NCI-H2227 (cell line): ENCODE measurements around the gene ATP6V0A1.

Source experiments
- DNase-seq: peaks from one replicate; lab custom pipeline; 2025; ENCODE audit not compliant: unreplicated experiment; lab: John Stamatoyannopoulos, UW

ATP6V0A1 gene

GRCh38 chr17:42518046-42518754, 59.5 kb downstream of the ATP6V0A1 start:
- no peak for DNase-seq

DNA sequence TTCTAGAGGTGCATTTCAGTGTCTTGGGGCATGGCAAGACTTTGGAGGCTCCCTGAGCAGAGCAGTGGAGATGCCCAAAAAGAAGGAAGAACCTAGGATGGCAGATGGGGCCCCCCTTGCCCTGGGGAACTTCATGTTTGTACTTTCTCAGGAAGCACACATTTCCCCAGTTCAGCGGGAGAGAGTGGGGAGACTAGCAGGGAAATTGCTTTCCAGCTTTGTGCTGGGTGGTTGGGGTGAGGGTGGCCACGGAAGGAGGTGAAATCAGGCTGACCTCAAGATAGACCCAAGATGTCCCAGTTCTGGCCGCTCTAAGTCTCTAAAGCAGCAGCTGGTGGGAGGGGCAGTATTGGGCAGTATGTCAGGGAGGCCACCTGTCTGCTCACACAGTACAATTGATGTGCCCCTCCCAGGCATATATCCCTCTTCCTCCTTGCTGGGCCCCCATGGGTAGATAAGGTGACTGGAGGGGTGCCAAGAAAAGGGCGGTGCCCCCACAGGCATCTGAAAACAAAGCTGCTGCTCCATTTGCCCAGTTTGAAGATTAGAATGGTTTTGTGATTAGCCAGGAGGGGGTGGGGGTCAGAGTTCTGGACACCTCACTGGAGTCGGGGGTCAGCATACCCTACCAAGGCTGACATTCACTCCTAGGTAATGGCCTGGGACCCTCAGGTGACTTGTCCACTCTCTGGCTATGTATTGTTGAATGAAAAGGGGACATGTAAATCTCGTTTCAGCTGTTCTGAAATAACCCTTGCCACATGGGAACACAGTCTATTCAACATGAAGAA, 60.3 kb downstream of the ATP6V0A1 start:
- DNase-seq, result no peak

DNA sequence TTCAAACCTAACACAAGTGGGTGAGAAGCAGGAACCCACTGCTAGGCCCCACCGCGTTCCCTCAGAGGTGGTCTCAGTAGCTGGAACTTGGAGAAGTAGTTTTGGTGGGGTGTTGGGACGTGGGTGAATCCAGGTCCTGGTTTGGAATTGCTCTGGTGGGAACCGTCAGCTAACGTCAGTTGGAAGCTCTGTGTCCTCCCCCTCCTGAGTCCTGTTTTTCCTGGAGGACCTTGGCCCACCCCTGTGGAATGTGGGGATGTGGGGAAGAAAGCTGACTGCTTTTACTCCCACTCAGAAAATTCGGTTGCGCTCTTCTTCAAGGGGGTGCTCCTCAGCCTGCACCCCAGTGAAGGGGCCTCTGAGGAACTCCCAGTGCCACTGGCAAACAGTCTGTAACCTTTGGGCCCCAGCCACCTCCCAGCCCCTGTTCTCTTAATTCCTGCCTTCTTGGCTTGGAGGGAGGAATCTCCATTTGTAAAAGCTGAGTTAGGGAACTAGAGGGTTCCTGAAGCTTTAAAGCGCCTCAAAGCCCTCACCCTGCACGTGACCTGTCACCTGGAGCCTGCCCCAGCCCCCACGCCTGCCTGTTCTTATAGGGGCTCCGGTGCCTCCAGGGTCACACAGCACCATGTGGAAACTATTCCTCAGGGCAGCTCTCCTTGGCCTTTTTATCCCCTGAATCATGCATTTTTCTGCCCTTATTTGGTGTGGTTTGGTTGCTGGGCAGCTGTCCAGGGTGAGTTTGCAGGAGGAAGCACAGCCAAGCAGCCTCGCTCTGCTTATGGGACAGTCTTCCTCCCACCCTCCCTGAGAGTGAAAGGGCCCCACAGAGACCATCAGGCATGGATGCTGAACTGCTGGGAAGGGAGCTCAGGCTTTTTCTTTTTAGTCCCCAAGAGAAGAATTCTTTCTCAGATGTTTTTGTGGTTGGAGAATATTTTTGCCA, 61.1 kb downstream of the ATP6V0A1 start:
- no peak for DNase-seq

GRCh38 chr17:42520540-42520951, 61.9 kb downstream of the ATP6V0A1 start:
- no peak for DNase-seq

- no peak for DNase-seq
Observed at GRCh38 chr17:42521036-42521435, 62.4 kb downstream of the ATP6V0A1 start.

- DNase-seq, result no peak
Observed at GRCh38 chr17:42521666-42522262, 63.1 kb downstream of the ATP6V0A1 start.

GRCh38 chr17:42522263-42522790, 63.6 kb downstream of the ATP6V0A1 start:
- DNase-seq, result no peak

DNA sequence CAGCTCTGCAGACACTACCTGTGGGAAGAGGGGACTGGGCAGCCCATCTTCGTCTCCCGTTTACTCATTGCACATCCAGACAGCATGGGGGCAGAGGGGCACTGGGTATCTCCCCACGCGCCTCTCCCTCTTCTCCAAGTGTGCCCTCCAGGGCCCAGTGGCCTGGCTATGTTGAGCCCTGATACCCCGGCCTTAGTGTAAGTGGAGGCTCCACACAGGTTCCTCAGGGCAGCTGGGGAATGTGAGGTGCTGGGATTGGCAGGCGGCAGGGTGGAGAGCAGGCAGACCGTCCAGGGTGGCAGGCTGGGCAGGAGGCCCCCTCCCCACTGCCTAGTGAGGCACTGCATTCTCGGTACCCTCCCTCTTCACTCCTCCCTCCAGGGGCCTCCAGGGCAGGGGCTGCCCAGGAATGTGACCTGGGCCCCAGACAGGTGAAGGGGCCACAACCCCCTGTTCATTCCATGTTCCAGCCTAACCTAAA, 64.2 kb downstream of the ATP6V0A1 start:
- no peak for DNase-seq

GRCh38 chr17:42525221-42525620, 66.5 kb downstream of the ATP6V0A1 start:
- no peak for DNase-seq

- no peak for DNase-seq
Observed at GRCh38 chr17:42526031-42526444, 67.4 kb downstream of the ATP6V0A1 start.

DNA sequence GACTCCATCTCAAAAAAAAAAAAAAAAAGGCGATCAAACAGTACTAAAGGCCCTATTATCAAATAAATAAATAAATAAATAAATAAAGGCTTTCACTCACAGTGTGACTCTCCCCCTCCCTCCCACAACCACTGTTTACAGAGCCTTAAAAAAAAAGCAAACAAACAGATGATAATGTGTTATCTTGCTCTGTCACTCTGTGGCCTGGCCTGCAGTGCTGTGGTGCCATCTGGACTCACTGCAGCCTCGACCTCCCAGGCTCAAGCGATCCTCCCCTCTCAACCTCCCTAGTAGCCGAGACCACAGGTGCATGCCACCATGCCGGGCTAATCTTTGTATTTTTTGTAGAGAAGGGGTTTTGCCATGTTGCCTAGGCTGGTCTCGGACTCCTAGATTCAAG, 69.3 kb downstream of the ATP6V0A1 start:
- DNase-seq, result no peak

GRCh38 chr17:42529061-42529460, 70.4 kb downstream of the ATP6V0A1 start:
- no peak for DNase-seq

DNA sequence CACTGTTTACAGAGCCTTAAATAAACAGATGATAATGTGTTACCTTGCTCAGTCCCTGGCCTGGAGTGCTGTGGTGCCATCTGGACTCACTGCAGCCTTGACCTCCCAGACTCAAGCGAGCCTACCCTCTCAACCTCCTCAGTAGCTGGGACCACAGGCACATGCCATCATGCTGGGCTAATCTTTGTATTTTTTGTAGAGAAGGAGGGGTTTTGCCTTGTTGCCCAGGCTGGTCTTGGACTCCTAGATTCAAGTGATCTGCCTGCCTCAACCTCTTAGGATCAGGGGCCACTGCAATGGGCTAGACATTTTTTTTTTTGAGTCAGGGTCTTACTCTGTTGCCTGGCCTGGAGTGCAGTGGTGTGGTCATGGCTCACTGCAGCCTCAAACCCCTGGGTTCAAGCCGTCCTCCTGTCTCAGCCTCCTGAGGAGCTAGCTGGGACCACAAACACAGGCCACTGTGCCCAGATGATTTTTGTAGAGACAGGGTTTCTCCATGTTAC, 72.3 kb downstream of the ATP6V0A1 start:
- DNase-seq, result no peak

GRCh38 chr17:42531455-42532354, 73.0 kb downstream of the ATP6V0A1 start:
- peak; percentile 68 for DNase-seq

DNA sequence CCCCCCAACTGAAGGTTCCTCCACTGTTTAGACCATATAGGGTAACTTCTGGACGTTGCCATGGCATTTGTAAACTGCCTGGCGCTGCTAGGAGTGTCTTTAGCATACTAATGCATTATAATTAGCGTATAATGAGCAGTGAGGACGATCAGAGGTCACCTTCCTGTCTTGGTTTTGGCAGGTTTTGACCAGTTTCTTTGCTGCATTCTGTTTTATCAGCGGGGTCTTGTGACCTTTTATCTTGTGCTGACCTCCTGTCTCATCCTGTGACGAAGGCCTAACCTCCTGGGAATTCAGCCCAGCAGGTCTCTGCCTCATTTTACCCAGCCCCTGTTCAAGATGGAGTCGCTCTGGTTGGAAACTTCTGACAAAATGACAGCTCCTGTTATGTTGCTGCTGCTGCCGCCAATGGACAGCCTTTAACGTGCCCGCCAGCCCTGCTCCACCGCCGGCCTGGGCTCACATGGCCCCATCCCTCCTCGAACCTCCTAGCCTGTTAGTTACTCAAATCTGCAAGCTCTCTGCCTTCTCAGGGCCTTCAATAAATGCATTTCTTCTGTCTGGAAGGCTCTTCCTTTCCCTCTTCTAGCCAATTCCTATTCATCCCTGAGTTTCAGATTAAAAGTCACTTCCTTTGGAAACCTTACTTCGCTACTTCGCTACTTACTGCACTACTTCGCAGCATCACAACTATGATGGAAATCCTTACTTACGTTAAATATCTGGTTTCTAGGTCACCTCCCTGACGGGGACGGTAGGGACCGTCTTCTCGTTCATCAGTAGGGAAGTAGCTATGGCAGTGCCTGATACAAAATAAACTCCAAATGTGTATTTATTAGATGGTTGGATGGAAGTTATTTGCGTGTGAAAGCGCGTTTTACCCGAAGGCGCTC, 76.7 kb downstream of the ATP6V0A1 start:
- no peak for DNase-seq

- peak; percentile 93 for DNase-seq
Observed at GRCh38 chr17:42536048-42536371, 77.3 kb downstream of the ATP6V0A1 start, which contains the start of gene NAGLU. TSS of gene NAGLU (plus strand) at chr17:42536241. CDS start at chr17:42536273, 32 bp downstream.

DNA sequence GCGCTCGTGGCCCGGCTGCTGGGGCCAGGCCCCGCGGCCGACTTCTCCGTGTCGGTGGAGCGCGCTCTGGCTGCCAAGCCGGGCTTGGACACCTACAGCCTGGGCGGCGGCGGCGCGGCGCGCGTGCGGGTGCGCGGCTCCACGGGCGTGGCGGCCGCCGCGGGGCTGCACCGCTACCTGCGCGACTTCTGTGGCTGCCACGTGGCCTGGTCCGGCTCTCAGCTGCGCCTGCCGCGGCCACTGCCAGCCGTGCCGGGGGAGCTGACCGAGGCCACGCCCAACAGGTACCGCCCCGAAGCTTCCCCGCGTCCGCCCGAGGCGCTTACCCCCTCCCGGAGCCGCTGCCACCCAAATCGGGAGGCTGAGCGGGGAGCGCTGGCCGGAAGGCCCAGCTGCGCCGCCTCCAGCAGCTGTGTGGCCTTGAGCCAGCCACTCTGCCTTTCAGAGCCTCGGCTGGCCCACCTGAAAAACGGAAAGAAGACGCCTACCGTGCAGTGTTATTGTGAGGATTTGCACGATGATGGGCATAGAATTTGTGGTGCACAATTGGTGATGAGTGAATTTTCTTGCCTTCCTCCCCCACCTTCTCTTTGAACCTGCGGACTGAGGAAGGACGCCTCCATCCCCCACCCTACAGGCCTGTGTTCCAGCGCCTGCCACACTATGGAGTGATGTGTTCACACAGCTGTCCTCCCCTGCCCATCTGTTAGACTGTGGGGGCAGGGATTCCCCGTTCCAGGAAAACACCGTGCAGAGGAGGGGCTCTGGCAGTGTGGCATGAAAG, 77.9 kb downstream of the ATP6V0A1 start:
- peak; percentile 88 for DNase-seq
